Uterus (tissue), 4 donors: Measurements from ENCODE around the gene IBSP. TPM values are rescaled to one million over a fixed set of nuclear protein-coding genes. Genes with fewer than 3 reads are reported as not detected.

ENCODE experiments used
- DNase-seq, 2 donors: peaks; one replicate each; pipeline ENCODE4 v3.0.0-alpha.2; 2019 to 2020
- H3K27ac ChIP-seq, 2 donors: fragments of 200-600 bp; sonication (generic); 1 replicate in 1 of 2; 2 replicates in 1 of 2; pipeline ENCODE4 v1.5.1; 2016 to 2018
- H3K27me3 ChIP-seq, 2 donors: fragments of 200-600 bp; sonication (generic); one replicate each; pipeline ENCODE4 v1.5.1; 2018 to 2019; ENCODE audit warnings: control low read depth in 1 of 2
- H3K36me3 ChIP-seq, 2 donors: fragments of 200-600 bp; sonication (generic); one replicate each; pipeline ENCODE4 v1.5.1; 2019; ENCODE audit warnings: control low read depth in 1 of 2
- H3K4me1 ChIP-seq, 2 donors: fragments of 200-600 bp; sonication (generic); one replicate each; pipeline ENCODE4 v1.5.1; 2018 to 2019; ENCODE audit warnings: control low read depth in 1 of 2
- H3K4me3 ChIP-seq, 2 donors: fragments of 200-600 bp; sonication (generic); 1 replicate in 1 of 2; 2 replicates in 1 of 2; pipeline ENCODE4 v1.5.1; 2018 to 2019; ENCODE audit warnings: mild to moderate bottlenecking in 1 of 2
- H3K9me3 ChIP-seq, 2 donors: fragments of 200-600 bp; sonication (generic); one replicate each; pipeline ENCODE4 v1.5.1; 2019; ENCODE audit warnings: control low read depth in 1 of 2
- CTCF ChIP-seq, 4 experiments: fragments of 200-600 bp in 2 of 4; fragments of 450-650 bp in 2 of 4; sonication (generic) in 2 of 4; IDR thresholded peaks; one replicate each; pipeline ENCODE4 v1.5.1; 2016 to 2019; ENCODE audit warnings: antibody characterized with exemption in 4 of 4, mild to moderate bottlenecking in 2 of 4, moderate library complexity in 1 of 4
- POLR2A ChIP-seq, 2 donors: fragments of 450-650 bp; IDR thresholded peaks; one replicate each; pipeline ENCODE4 v1.6.1; 2016; ENCODE audit warnings: antibody characterized with exemption in 2 of 2, mild to moderate bottlenecking in 1 of 2, moderate library complexity in 1 of 2
- intact Hi-C: fragments of 100-400 bp; cut with DNase I; formaldehyde crosslinking; loops from one replicate; pipeline ENCODE4 v1.15.1; 2023; ENCODE audit warnings: low total_unique reads
- total RNA-seq, 4 donors: library from RNA; depleted of rRNA in 3 of 4; stranded (reverse); fragments of >200 nt in 3 of 4; gene quantifications; one replicate each; pipeline versions ENCODE4 v1.1.0 to v1.2.4, GENCODE V29; 2014 to 2023
- donor health status: DM: yes; HTN: yes; CAD: no.

IBSP gene
- total RNA-seq, 4 donors from 2014 or later = not detected

- Histone ChIP-seq H3K27ac (no peak overlapping the region), H3K9me3 (no peaks in the 10 kb centered on the region), H3K36me3 (no peaks in the 10 kb centered on the region), H3K27me3 (no peaks in the 10 kb centered on the region), H3K4me1 (peaks cover 0 to 6% of the 10 kb centered on the region in 2 donors), H3K4me3 (no peak overlapping the region)
- intact Hi-C loops = loop anchor here (5.0 kb wide), 1 partner anchor 153 kb away; no protein-coding TSS in a partner anchor
- DNase-seq = no peak
- TF ChIP-seq CTCF (IDR thresholded peaks at IDR 0.05) = no peak
- no peak for TF ChIP-seq POLR2A (IDR thresholded peaks at IDR 0.05)
Observed at GRCh38 chr4:87835197-87835596, 35.8 kb downstream of the IBSP start.

DNA sequence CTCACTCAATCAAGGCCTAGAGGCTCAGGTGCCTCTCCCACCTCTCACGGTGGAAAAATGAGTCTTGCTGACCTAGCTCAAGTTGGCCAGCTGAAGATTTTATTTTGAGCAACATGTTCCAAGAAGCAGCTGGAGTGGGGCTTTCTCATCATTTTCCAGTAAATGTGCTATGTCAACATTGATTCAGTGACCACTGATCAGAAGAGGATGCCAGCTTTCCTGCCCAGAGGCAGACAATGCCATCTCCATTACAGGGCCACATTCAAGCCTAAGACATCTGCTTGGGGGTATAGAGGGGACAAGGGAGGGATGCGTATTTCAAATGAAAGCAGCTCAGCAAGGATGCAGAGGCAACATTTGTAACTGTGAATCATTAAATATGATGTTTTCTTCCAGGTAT is 36.4 kb downstream of the IBSP start:
- no peak for DNase-seq
- Histone ChIP-seq H3K4me3 (no peak overlapping the region), H3K36me3 (no peaks in the 10 kb centered on the region), H3K27me3 (no peaks in the 10 kb centered on the region), H3K9me3 (no peaks in the 10 kb centered on the region), H3K4me1 (peaks cover 0 to 6% of the 10 kb centered on the region in 2 donors), H3K27ac (no peak overlapping the region)
- intact Hi-C loops = loop anchor here (5.0 kb wide), 1 partner anchor 153 kb away; no protein-coding TSS in a partner anchor
- TF ChIP-seq POLR2A (IDR thresholded peaks at IDR 0.05) = no peak
- no peak for TF ChIP-seq CTCF (IDR thresholded peaks at IDR 0.05)

DNA sequence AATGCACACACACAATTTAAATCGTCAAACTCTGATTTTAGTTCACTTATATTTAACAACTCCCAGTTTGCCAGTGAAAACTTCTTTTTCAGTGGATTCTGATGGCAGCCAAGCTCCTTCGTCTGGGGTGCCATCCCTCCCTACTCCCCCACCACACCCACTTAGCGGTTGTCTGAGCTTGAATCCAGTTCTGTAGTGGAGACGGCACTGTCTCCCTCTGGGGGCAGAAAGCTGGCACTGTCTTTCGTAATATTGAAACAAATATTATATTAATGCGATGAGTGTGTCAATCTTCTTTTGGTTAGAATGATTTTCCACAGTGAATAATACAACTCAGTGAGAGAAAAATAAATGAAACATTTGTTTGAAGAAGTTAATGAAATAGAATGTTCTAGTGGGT is 38.9 kb downstream of the IBSP start:
- no peaks in the 10 kb centered on the region for H3K27me3 ChIP-seq
- TF ChIP-seq CTCF (IDR thresholded peaks at IDR 0.05) (peak in 2 of 4 experiments; percentile 2 to 11), POLR2A (IDR thresholded peaks at IDR 0.05) (no peak)
- no peaks in the 10 kb centered on the region for H3K9me3 ChIP-seq
- DNase-seq = no peak
- H3K4me3 ChIP-seq = no peak overlapping the region
- peaks cover 0 to 6% of the 10 kb centered on the region in 2 donors for H3K4me1 ChIP-seq
- no peaks in the 10 kb centered on the region for H3K36me3 ChIP-seq
- no peak overlapping the region for H3K27ac ChIP-seq
- intact Hi-C loops = loop anchor here (5.0 kb wide), 1 partner anchor 156 kb away; no protein-coding TSS in a partner anchor

- peak in 1 of 2 donors; percentile 33 for DNase-seq
- Histone ChIP-seq H3K9me3 (no peaks in the 10 kb centered on the region), H3K4me1 (peaks cover 0 to 6% of the 10 kb centered on the region in 2 donors), H3K36me3 (no peaks in the 10 kb centered on the region), H3K27ac (no peak overlapping the region), H3K27me3 (no peaks in the 10 kb centered on the region), H3K4me3 (no peak overlapping the region)
- no peak for TF ChIP-seq POLR2A (IDR thresholded peaks at IDR 0.05)
- TF ChIP-seq CTCF (IDR thresholded peaks at IDR 0.05) = peak; percentile 73 to 83 (median 76)
- intact Hi-C loops = loop anchor here (5.0 kb wide), 1 partner anchor 157 kb away; no protein-coding TSS in a partner anchor
Observed at GRCh38 chr4:87838890-87839591, 39.7 kb downstream of the IBSP start.

GRCh38 chr4:87839592-87839946 is 40.2 kb downstream of the IBSP start:
- Histone ChIP-seq H3K36me3 (no peaks in the 10 kb centered on the region), H3K27me3 (no peaks in the 10 kb centered on the region), H3K9me3 (no peaks in the 10 kb centered on the region), H3K4me3 (no peak overlapping the region), H3K4me1 (peaks cover 0 to 6% of the 10 kb centered on the region in 2 donors), H3K27ac (no peak overlapping the region)
- no peak for DNase-seq
- intact Hi-C loops = loop anchor here (5.0 kb wide), 1 partner anchor 157 kb away; no protein-coding TSS in a partner anchor
- TF ChIP-seq CTCF (IDR thresholded peaks at IDR 0.05) = no peak
- no peak for TF ChIP-seq POLR2A (IDR thresholded peaks at IDR 0.05)
